IgD-negative memory B cell (primary cell): ENCODE data around the gene ZNF575. TPM values are rescaled to one million over a fixed set of nuclear protein-coding genes. Genes with fewer than 3 reads are reported as not detected.

Experiments used
- H3K27ac Mint-ChIP-seq, 3 donors: one replicate each; pipeline ENCODE4 v1.8.0; 2020 to 2022; ENCODE audit warnings: mild to moderate bottlenecking in 3 of 3, mixed read lengths in 3 of 3, moderate library complexity in 1 of 3
- H3K27me3 Mint-ChIP-seq: one replicate; pipeline ENCODE4 v1.8.0; 2021; ENCODE audit warnings: mixed read lengths
- H3K36me3 Mint-ChIP-seq: one replicate; pipeline ENCODE4 v1.8.0; 2020; ENCODE audit warnings: mild to moderate bottlenecking, mixed read lengths
- H3K4me1 Mint-ChIP-seq, 3 donors: one replicate each; pipeline ENCODE4 v1.8.0; 2020 to 2022; ENCODE audit warnings: mixed read lengths in 3 of 3, mild to moderate bottlenecking in 1 of 3
- H3K4me3 Mint-ChIP-seq, 4 donors: one replicate each; pipeline ENCODE4 v1.8.0; 2020 to 2022; ENCODE audit warnings: mild to moderate bottlenecking in 4 of 4, mixed read lengths in 4 of 4, moderate library complexity in 3 of 4
- H3K9me3 Mint-ChIP-seq, 3 donors: one replicate each; pipeline ENCODE4 v1.8.0; 2020 to 2021; ENCODE audit warnings: mixed read lengths in 3 of 3, mild to moderate bottlenecking in 1 of 3
- polyA plus RNA-seq: library from polyadenylated mRNA; unstranded; fragments of 300-500 nt; fragmentation: Illumina TruSeq; gene quantifications from one replicate; pipeline ENCODE4 v1.2.3, GENCODE V29; 2021

The ZNF575 gene
- polyA plus RNA-seq: 2.9 TPM

DNA sequence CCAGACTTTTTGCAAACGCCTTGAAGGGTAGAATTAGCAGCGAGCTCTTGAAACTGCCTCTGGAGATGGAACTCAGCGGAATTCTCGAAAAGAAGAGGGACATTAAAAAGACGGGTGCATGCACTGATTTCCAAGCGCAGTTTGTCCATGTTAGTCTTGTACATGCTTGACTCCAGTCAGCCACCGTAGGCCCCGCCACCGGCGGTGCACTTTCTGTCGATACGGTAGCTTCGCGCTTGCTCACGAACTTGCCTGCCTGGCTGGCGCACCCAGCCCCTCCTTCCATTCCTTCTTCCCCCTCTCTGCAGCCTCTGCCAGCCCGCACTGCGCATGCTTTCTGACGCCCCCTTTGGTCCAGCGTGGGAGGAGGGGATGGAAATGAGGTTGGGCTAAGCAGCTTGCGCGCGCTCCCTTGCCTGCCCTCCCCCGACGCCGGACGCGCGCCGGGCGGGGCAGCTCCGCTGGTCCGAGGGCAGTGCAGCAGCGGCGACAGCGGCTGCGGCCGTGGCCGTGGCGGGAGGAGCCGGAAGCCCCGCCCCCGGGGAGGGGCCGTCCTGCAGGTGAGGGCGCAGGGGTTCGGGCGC is at the start of gene ZNF575:
ZNF575 (plus strand) TSS at position 227 of the 584 bp plus-strand sequence. CDS start 1,235 bp downstream, outside the sequence.
- Mint-ChIP-seq H3K4me3 (peak within 1 kb of the TSS; percentile 92 to 98 (median 96)), H3K36me3 (no peaks in the 10 kb centered on the region), H3K9me3 (no peaks in the 10 kb centered on the region)

DNA sequence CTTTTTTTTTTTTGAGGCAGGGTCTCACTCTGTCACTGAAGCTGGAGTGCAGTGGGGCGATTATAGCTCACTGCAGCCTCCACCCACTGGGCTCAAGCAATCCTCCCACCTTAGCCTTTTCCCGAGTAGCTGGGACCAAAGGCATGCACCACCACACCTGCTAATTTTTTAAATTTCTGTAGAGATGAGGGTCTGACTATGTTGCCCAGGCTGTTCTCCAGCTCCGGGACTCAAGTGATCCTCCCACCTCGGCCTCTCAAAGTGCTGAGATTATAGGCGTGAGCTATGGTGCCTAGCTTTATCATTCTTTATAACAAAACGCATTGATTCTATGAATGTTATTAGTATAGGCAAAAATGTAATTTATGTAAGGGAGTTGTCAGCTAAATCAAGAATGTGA is 49.7 kb upstream of the ZNF575 start:
- Mint-ChIP-seq H3K4me3 (no peak overlapping the region), H3K36me3 (peaks cover 8% of the 10 kb centered on the region), H3K27me3 (no peaks in the 10 kb centered on the region), H3K27ac (no peak overlapping the region), H3K9me3 (no peaks in the 10 kb centered on the region), H3K4me1 (peaks cover 6 to 7% (median 7%) of the 10 kb centered on the region in 3 donors)

More for the DNA sequence above, at the start of gene ZNF575:
- Mint-ChIP-seq H3K27me3 (no peaks in the 10 kb centered on the region), H3K27ac (peak within 1 kb of the TSS; percentile 76 to 97 (median 96)), H3K4me1 (peaks cover 6 to 14% (median 12%) of the 10 kb centered on the region in 3 donors)

DNA sequence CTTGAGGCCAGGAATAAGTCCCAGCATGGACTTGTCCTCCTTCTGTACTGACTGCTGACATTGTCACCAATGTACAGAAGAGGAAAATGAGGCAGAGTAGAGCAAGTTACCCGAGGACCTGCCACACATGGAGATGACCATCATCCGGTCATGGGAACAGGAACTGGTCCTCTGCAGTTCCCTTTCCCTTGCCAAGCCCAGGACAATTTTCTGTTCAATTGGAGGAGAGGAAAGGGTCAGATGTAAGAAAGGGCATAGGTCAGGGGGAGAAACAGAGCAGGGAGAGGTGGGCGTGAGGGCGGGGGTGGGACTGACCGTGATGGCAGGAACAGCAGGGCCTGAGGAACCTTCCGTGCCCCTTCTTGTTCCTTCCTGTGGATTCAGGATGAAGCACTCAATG is 47.0 kb upstream of the ZNF575 start:
- no peaks in the 10 kb centered on the region for H3K9me3 Mint-ChIP-seq
- no peaks in the 10 kb centered on the region for H3K27me3 Mint-ChIP-seq
- H3K27ac Mint-ChIP-seq: no peak overlapping the region
- peaks cover 14 to 18% (median 15%) of the 10 kb centered on the region in 3 donors for H3K4me1 Mint-ChIP-seq
- peak overlapping the region in 2 of 4 donors; percentile 71 to 86 for H3K4me3 Mint-ChIP-seq
- peaks cover 3% of the 10 kb centered on the region for H3K36me3 Mint-ChIP-seq

DNA sequence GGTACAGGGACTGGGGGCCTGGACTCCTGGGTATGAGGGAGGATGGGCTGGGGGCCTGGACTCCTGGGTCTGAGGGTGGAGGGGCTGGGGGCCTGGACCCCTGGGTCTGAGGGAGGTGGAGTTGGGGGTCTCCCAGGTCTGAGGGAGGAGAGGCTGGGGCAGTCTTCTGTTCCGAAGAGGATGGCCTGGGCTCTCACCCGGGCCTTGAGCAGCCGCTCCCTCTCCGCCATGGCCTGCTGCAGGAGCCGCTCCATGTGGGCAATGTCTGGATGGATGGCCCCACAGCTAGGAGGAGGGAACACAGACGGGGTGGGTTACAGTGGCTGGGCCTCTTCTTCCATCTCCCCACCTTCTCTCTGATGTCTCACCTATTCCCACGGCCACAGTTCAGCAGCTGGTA is 46.6 kb upstream of the ZNF575 start:
- Mint-ChIP-seq H3K9me3 (no peaks in the 10 kb centered on the region), H3K4me1 (peaks cover 14 to 18% (median 15%) of the 10 kb centered on the region in 3 donors), H3K36me3 (peaks cover 2% of the 10 kb centered on the region), H3K27ac (no peak overlapping the region), H3K27me3 (no peaks in the 10 kb centered on the region), H3K4me3 (peak overlapping the region in 2 of 4 donors; percentile 5 to 77)

DNA sequence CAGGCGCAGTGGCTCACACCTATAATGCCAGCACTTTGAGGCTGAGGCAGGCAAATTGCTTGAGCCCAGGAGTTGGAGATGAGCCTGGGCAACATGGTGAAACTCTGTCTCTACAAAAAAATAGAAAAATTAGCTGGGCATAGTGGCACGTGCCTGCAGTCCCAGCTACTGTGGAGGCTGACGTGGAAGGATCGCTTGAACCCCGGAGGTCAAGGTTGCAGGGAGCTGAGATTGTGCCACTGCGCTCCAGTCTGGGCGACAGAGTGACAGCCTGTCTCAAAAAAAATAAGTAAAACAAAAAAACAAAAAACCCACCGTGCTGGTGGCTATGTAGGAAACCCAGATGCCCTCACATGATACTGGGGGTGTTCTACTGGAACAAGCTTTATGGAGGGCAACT is 44.8 kb upstream of the ZNF575 start:
- H3K27me3 Mint-ChIP-seq: no peaks in the 10 kb centered on the region
- H3K4me3 Mint-ChIP-seq: peak overlapping the region in 1 of 4 donors; percentile 70
- peaks cover 14 to 18% (median 15%) of the 10 kb centered on the region in 3 donors for H3K4me1 Mint-ChIP-seq
- H3K9me3 Mint-ChIP-seq: no peaks in the 10 kb centered on the region
- peaks cover 2% of the 10 kb centered on the region for H3K36me3 Mint-ChIP-seq
- no peak overlapping the region for H3K27ac Mint-ChIP-seq

DNA sequence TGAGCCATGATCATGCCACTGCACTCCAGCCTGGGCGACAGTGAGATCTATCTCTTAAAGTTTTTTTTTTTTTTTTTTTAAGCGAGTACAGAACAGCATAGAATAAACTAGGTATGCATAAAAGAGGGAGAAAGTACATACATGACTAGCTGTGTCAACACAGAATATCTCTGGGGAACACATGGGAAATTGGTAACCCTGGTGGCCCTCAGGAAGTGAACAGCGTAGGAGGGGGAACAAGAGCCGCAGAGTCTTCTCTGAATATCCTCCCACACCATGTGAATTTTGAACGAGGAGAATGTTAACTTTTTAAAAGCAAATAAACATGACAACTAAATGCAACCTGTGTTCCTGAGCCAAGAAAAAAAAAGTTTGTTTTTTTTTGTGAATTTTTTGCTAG is 43.7 kb upstream of the ZNF575 start:
- Mint-ChIP-seq H3K27ac (peak overlapping the region in 1 of 3 donors; percentile 50), H3K36me3 (peaks cover 2% of the 10 kb centered on the region), H3K4me1 (peaks cover 14 to 18% (median 15%) of the 10 kb centered on the region in 3 donors), H3K9me3 (no peaks in the 10 kb centered on the region), H3K4me3 (peak overlapping the region in 2 of 4 donors; percentile 43 to 58), H3K27me3 (no peaks in the 10 kb centered on the region)

DNA sequence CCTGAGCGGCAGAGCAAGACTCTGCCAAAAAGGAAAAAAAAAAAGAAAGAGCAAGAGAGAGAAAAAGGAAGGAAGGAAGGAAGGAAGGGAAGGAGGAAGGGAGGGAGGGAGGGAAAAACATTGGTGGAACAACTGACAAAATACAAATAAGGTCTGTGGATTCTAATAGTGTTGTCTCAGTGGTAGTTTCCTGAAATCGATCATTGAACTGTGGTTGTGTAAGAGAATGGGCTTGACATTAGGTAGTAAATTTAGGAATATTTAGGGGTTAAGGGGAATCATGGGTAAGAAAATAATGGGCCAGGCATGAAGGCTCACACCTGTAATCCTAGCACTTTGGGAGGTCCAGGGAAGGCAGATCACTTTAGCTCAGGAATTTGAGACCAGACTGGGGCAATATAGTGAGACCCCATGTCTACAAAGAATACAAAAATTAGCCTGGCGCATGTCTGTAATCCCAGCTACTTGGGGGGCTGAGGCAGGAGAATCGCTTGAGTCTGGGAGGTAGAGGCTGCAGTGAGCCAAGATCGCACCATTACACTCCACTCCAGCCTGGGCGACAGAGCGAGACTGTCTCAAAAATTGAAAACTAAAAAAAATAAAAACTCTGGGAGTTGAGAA is 42.9 kb upstream of the ZNF575 start:
- peaks cover 4% of the 10 kb centered on the region for H3K36me3 Mint-ChIP-seq
- peak overlapping the region in 1 of 4 donors; percentile 58 for H3K4me3 Mint-ChIP-seq
- peaks cover 14 to 18% (median 15%) of the 10 kb centered on the region in 3 donors for H3K4me1 Mint-ChIP-seq
- H3K27ac Mint-ChIP-seq: peak overlapping the region in 2 of 3 donors; percentile 19 to 83
- no peaks in the 10 kb centered on the region for H3K9me3 Mint-ChIP-seq
- H3K27me3 Mint-ChIP-seq: no peaks in the 10 kb centered on the region

DNA sequence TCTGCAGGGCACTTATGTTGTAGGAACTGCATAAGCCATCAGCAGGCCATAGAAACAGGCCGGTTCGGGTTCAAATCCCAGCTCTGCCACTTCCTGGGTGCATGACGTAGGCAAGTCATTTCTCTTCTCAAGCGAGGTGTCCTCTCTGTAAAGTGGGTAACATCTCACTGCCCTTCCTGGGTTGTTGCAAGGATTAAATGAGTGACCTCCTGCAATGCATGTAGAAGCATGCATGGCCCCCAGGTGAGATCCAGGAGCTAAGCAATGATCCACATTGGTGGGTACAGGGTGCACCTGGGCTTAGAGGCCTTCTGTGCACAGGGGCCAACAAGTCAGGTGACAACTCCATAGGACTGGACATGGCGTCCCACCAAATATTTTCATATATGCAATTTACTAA is 42.2 kb upstream of the ZNF575 start:
- H3K27ac Mint-ChIP-seq: peak overlapping the region in 1 of 3 donors; percentile 83
- peaks cover 4% of the 10 kb centered on the region for H3K36me3 Mint-ChIP-seq
- H3K9me3 Mint-ChIP-seq: no peaks in the 10 kb centered on the region
- no peaks in the 10 kb centered on the region for H3K27me3 Mint-ChIP-seq
- peak overlapping the region in 1 of 4 donors; percentile 37 for H3K4me3 Mint-ChIP-seq
- peaks cover 14 to 18% (median 15%) of the 10 kb centered on the region in 3 donors for H3K4me1 Mint-ChIP-seq

DNA sequence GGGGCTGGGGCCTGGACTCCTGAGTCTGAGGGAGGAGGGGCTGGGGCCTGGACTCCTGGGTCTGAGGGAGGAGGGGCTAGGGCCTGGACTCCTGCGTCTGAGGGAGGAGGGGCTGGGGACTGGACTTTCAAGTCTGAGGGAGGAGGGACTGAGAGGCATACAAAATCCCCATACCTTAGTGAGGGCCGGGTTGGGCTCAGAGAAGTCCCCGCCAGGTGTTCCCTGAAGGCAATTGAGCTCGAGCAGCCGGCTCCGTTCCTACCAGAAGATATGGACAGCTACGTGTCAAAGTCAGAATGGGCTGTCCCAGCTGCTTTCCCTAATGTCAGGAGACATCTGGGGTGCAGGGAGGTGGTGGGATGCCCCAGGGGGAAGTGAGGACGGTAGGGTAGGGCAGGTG is 37.9 kb upstream of the ZNF575 start:
- H3K9me3 Mint-ChIP-seq: no peaks in the 10 kb centered on the region
- no peak overlapping the region for H3K27ac Mint-ChIP-seq
- H3K36me3 Mint-ChIP-seq: peaks cover 8% of the 10 kb centered on the region
- peaks cover under 1 to 9% (median 5%) of the 10 kb centered on the region in 3 donors for H3K4me1 Mint-ChIP-seq
- no peaks in the 10 kb centered on the region for H3K27me3 Mint-ChIP-seq
- H3K4me3 Mint-ChIP-seq: no peak overlapping the region

DNA sequence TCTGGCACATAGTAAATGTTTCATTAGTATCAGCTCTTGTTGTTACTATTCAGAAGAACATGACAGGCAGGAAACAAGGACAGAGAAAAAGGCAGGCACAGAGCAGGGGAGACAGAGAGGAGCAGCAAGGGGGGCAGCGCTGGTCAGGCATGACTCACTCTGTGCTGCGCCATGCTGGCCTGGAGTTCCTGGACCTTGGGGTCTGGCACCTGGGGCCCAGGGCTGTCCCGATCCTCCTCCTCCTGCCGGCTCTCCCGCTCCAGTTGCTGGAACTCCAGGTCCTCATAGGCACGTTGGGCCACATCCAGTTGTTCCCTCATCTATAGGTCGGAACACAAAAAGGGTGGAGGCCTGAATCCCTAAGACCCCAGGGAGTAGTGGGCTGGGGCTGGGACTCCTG is 36.0 kb upstream of the ZNF575 start:
- Mint-ChIP-seq H3K9me3 (no peaks in the 10 kb centered on the region), H3K4me3 (peak overlapping the region in 1 of 4 donors; percentile 6), H3K36me3 (peaks cover 8% of the 10 kb centered on the region), H3K27me3 (no peaks in the 10 kb centered on the region), H3K27ac (peak overlapping the region in 1 of 3 donors; percentile 74), H3K4me1 (peaks cover 2 to 9% (median 4%) of the 10 kb centered on the region in 3 donors)

GRCh38 chr19:43498233-43498842 is 34.6 kb upstream of the ZNF575 start:
- Mint-ChIP-seq H3K4me1 (peaks cover 8 to 14% (median 10%) of the 10 kb centered on the region in 3 donors), H3K27ac (peak overlapping the region in 1 of 3 donors; percentile 46), H3K36me3 (peaks cover 8% of the 10 kb centered on the region), H3K27me3 (no peaks in the 10 kb centered on the region), H3K9me3 (no peaks in the 10 kb centered on the region), H3K4me3 (peak overlapping the region in 2 of 4 donors; percentile 65 to 74)

DNA sequence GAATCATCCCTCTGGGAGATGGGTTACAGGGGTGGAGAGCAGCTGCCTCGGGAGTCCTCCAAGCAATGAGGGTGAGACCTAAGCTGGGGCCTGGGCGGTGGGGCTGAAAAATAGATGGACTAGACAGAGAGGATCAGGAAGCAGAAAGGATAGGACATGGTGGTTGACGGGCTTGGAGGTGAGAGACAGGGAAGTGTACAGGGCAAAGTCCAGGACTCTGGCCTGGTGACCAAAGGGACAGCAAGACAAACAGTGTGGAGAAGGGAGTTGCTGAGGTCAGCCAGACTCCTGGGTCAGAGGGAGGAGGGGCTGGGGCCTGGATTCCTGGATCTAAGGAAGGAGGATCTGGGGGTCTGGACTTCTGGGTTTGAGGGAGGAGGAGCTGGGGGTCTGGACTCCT is 33.9 kb upstream of the ZNF575 start:
- Mint-ChIP-seq H3K4me1 (peaks cover 9 to 17% (median 14%) of the 10 kb centered on the region in 3 donors), H3K27ac (no peak overlapping the region), H3K9me3 (no peaks in the 10 kb centered on the region), H3K4me3 (peak overlapping the region in 1 of 4 donors; percentile 65), H3K36me3 (peaks cover 8% of the 10 kb centered on the region), H3K27me3 (no peaks in the 10 kb centered on the region)

DNA sequence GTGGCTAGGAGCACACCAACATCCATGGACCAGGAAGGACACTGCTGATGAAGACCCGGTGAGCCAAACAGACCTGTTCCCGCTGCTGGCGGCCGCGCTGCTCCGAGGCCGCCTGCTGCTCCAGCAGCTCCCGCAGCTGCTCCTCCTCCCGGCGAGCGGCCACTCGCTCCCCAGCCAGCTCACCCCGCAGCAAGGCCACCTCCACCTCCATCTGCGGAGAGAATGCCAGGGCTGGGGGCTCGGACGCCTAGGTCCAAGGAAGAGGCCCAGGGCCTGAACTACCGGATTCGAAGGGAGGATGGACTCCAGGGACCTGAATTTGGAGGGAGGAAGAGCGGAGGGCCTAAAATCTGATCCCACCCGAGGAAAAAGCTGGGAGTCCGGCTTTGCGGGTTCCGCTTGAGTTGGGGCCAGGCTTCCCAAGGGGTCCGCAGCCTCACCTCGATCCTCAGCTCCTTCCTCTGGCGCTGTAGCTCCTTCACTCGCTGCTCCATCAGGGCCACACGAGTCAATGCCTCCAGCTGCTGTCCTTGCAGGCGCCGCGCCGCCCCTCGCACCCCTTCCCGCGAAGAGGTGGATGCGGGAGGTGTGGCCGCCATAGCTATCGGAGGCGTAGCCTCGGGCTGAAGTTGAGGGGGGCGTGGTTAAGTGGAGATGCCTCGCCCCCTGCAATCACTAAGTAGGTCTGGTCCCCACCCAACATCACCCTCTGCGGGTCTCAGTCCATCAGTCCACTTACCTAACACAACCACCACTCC is 31.1 kb upstream of the ZNF575 start:
- Mint-ChIP-seq H3K36me3 (peaks cover 6% of the 10 kb centered on the region), H3K9me3 (no peaks in the 10 kb centered on the region), H3K27me3 (no peaks in the 10 kb centered on the region), H3K27ac (peak overlapping the region in 1 of 3 donors; percentile 14), H3K4me1 (peaks cover 13 to 22% (median 14%) of the 10 kb centered on the region in 3 donors), H3K4me3 (peak overlapping the region in 1 of 4 donors; percentile 97)

DNA sequence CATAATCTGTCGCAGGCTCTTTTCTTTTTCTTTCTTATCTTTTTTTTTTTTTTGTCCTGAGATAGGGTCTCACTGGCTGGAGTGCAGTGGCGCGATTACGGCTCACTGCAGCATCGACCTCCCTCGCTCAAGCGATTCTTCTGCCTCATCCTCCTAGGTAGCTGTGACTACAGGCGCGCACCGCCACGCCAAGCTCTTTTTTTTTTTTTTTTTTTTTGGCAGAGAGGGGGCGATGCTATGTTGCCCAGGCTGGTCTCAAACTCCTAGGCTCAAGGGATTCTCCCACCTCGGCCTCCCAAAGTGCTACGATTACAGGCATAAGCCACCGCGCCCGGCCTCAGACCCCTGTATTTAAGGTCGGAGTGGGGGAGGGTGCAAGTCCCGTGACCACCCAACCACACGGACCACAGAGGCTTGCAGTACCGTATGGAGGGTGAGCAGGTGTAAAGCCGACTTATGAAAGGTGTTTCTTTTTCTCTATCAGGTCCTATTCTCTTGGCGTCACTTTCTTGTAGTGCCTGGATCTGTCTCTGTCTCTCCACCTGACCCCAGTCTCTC is 30.5 kb upstream of the ZNF575 start:
- peak overlapping the region in 3 of 4 donors; percentile 78 to 97 (median 97) for H3K4me3 Mint-ChIP-seq
- H3K4me1 Mint-ChIP-seq: peaks cover 13 to 22% (median 14%) of the 10 kb centered on the region in 3 donors
- no peaks in the 10 kb centered on the region for H3K9me3 Mint-ChIP-seq
- no peaks in the 10 kb centered on the region for H3K27me3 Mint-ChIP-seq
- peaks cover 6% of the 10 kb centered on the region for H3K36me3 Mint-ChIP-seq
- H3K27ac Mint-ChIP-seq: peak overlapping the region; percentile 49 to 98 (median 98)
